Lower lobe of right lung (tissue), 2 donors: ENCODE data around the gene COA3. TPM values are rescaled to one million over a fixed set of nuclear protein-coding genes. Genes with fewer than 3 reads are reported as not detected.

Source experiments
- ATAC-seq, 2 donors: fragments of 200-7000 bp; cut with Tn5 transposase; one replicate each; pipeline ENCODE4 v1.9.1; 2020 to 2022; ENCODE audit warnings: mild to moderate bottlenecking in 2 of 2, moderate library complexity in 2 of 2
- DNase-seq: peaks from one replicate; pipeline ENCODE4 v3.0.0-alpha.2; 2020
- H3K27ac ChIP-seq: fragments of 200-600 bp; one replicate; pipeline ENCODE4 v1.8.0; 2022
- H3K27me3 ChIP-seq: fragments of 200-600 bp; one replicate; pipeline ENCODE4 v1.8.0; 2022; ENCODE audit warnings: low read depth
- H3K36me3 ChIP-seq: fragments of 200-600 bp; one replicate; pipeline ENCODE4 v1.8.0; 2022; ENCODE audit warnings: mild to moderate bottlenecking
- H3K4me1 ChIP-seq: fragments of 200-600 bp; one replicate; pipeline ENCODE4 v1.8.0; 2022
- H3K4me3 ChIP-seq: fragments of 200-600 bp; one replicate; pipeline ENCODE4 v1.8.0; 2022; ENCODE audit warnings: mild to moderate bottlenecking
- H3K9me3 ChIP-seq: fragments of 200-600 bp; one replicate; pipeline ENCODE4 v1.8.0; 2022
- intact Hi-C: fragments of 100-400 bp; cut with DNase I; formaldehyde crosslinking; loops from one replicate; pipeline ENCODE4 v1.11.0; 2022
- total RNA-seq: library from RNA; stranded (reverse); fragmentation: NEBNext Ultra II Directional; extraction: Animal tissue kit (Norgen Biotek cat#: 25700); gene quantifications from one replicate; pipeline ENCODE4 v1.2.1, GENCODE V29; 2021
- TF ChIP-seq, protein P1 (sequence below): fragments of 200-600 bp; IDR thresholded peaks from one replicate; pipeline ENCODE4 v1.8.0; 2022; ENCODE audit warnings: antibody characterized with exemption, mild to moderate bottlenecking
- donor health status: DM: no; HTN: yes; CAD: no; lungs with severe emphysema.

COA3 gene
- total RNA-seq, 1 donor from 2014 or later = 54.5 TPM

GRCh38 chr17:42835732-42836131 is 37.2 kb upstream of the COA3 start:
- H3K27me3 ChIP-seq = no peaks in the 10 kb centered on the region
- ATAC-seq (no peak), DNase-seq (no peak)
- no peak overlapping the region for H3K27ac ChIP-seq
- peaks cover 26% of the 10 kb centered on the region for H3K4me1 ChIP-seq
- peaks cover 62% of the 10 kb centered on the region for H3K36me3 ChIP-seq
- TF ChIP-seq, protein P1, sequence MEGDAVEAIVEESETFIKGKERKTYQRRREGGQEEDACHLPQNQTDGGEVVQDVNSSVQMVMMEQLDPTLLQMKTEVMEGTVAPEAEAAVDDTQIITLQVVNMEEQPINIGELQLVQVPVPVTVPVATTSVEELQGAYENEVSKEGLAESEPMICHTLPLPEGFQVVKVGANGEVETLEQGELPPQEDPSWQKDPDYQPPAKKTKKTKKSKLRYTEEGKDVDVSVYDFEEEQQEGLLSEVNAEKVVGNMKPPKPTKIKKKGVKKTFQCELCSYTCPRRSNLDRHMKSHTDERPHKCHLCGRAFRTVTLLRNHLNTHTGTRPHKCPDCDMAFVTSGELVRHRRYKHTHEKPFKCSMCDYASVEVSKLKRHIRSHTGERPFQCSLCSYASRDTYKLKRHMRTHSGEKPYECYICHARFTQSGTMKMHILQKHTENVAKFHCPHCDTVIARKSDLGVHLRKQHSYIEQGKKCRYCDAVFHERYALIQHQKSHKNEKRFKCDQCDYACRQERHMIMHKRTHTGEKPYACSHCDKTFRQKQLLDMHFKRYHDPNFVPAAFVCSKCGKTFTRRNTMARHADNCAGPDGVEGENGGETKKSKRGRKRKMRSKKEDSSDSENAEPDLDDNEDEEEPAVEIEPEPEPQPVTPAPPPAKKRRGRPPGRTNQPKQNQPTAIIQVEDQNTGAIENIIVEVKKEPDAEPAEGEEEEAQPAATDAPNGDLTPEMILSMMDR = no peak
- intact Hi-C loops = no loop called here
- no peaks in the 10 kb centered on the region for H3K9me3 ChIP-seq
- H3K4me3 ChIP-seq = no peak overlapping the region

DNA sequence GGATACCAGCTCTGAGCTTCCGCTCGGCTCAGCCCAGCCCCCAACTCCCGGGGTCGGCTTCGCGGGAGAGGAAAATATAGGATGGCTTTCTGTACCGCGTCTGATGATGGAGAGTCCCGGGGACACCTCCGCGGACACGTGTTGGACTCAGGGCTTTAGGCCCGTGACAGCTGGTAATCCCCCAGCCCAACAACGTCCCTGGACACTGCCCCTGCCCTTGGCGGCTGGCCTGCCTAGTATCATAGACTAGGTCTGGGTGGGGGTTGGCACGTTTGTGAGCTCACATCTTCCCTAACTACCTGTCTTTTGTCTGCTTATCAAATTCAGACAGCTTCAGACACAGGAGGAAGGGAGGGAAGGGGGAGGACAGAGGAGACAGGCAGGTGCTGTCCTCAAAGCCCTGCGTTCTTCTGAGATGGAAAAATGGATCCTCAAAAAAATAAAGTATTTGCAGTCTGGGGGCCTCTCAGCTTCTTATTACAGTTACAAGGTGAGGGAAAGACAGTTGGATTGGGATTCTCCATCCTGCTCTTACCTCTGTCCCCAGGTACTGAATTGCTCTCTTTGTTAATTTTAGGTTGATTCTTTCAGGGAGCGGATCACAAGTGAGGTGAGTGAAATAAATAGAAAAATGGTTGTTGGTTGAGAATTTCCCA is 35.4 kb upstream of the COA3 start:
- Histone ChIP-seq H3K27me3 (no peaks in the 10 kb centered on the region), H3K36me3 (peaks cover 43% of the 10 kb centered on the region), H3K27ac (peak overlapping the region; percentile 92), H3K9me3 (no peaks in the 10 kb centered on the region), H3K4me3 (peak overlapping the region; percentile 93), H3K4me1 (peaks cover 26% of the 10 kb centered on the region)
- TF ChIP-seq, protein P1 = no peak
- ATAC-seq (peak; percentile 20), DNase-seq (no peak)
- intact Hi-C loops = no loop called here

- peak within 1 kb of the TSS; percentile 92 for H3K27ac ChIP-seq
- intact Hi-C loops = no loop called here
- DNase-seq = peak; percentile 95
Measured at GRCh38 chr17:42832934-42833766, 34.6 kb upstream of the COA3 start, which contains the start of gene PSME3. Gene PSME3 (plus strand): TSS chr17:42833397. CDS start chr17:42833632, 235 bp downstream.

GRCh38 chr17:42832213-42832933 is 33.9 kb upstream of the COA3 start:
- TF ChIP-seq, protein P1 = no peak
- no peaks in the 10 kb centered on the region for H3K27me3 ChIP-seq
- H3K4me1 ChIP-seq = peaks cover 26% of the 10 kb centered on the region
- H3K4me3 ChIP-seq = peak overlapping the region; percentile 93
- ATAC-seq = peak; percentile 20 to 24
- no peaks in the 10 kb centered on the region for H3K9me3 ChIP-seq
- H3K27ac ChIP-seq = peak overlapping the region; percentile 92
- intact Hi-C loops = no loop called here
- H3K36me3 ChIP-seq = peaks cover 28% of the 10 kb centered on the region
- DNase-seq = no peak

More at GRCh38 chr17:42832934-42833766, 34.6 kb upstream of the COA3 start, which contains the start of gene PSME3:
- TF ChIP-seq, protein P1 = no peak
- H3K27me3 ChIP-seq = no peaks in the 10 kb centered on the region
- peaks cover 26% of the 10 kb centered on the region for H3K4me1 ChIP-seq
- peaks cover 36% of the 10 kb centered on the region for H3K36me3 ChIP-seq
- H3K4me3 ChIP-seq = peak within 1 kb of the TSS; percentile 93
- ATAC-seq = peak; percentile 96 to 98
- no peaks in the 10 kb centered on the region for H3K9me3 ChIP-seq

GRCh38 chr17:42830971-42831370 is 32.5 kb upstream of the COA3 start:
- intact Hi-C loops = no loop called here
- Histone ChIP-seq H3K27me3 (no peaks in the 10 kb centered on the region), H3K9me3 (no peaks in the 10 kb centered on the region), H3K36me3 (peaks cover 14% of the 10 kb centered on the region), H3K4me1 (peaks cover 26% of the 10 kb centered on the region), H3K27ac (no peak overlapping the region), H3K4me3 (no peak overlapping the region)
- no peak for DNase-seq
- ATAC-seq = no peak
- TF ChIP-seq, protein P1 = no peak
